NCI-H2196 treated with DMSO at 0.1 percent for 48 hours (cell line): ENCODE results near the gene DMAP1.

Source experiments
- DNase-seq: peaks from one replicate; lab custom pipeline; 2025; ENCODE audit not compliant: unreplicated experiment; lab: John Stamatoyannopoulos, UW

Gene DMAP1

DNA sequence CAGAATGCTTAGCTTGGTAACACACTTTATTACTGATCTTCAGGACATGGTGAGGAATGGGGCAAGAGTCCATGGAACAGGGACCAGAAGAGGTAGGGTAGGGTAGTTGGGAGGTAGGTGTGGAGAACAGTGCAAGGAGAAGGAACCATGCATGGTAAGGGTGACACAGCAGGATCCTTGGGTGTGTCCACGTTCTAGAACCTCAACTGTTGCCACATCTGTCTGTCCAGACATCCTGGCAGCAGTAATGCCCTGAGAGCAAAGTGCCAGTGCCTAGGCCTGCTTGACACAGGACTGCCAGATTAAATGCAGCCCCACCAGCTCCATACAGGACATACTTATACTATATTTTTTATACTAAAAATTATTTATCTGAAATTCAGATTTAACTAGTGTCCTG, 13.9 kb downstream of the DMAP1 start:
- no peak for DNase-seq

DNA sequence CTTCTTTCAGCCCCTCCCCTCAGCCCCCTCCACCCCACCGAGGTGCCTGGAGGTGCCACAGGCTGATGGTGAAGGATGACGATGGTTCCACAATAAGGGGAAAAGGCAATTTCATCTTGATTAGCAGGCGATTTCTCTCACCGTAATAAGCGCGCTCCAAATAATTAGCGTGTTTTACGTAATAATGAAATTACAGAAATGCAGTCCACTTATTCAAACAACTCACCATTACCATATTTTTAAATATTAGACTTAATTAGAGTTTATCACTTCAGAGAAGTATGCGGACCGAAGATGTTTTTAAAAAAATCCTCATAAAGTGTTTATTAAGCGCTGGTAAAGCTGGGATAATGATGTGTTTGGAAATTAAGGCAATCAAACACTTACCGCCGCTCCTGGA, 14.9 kb downstream of the DMAP1 start:
- no peak for DNase-seq

DNA sequence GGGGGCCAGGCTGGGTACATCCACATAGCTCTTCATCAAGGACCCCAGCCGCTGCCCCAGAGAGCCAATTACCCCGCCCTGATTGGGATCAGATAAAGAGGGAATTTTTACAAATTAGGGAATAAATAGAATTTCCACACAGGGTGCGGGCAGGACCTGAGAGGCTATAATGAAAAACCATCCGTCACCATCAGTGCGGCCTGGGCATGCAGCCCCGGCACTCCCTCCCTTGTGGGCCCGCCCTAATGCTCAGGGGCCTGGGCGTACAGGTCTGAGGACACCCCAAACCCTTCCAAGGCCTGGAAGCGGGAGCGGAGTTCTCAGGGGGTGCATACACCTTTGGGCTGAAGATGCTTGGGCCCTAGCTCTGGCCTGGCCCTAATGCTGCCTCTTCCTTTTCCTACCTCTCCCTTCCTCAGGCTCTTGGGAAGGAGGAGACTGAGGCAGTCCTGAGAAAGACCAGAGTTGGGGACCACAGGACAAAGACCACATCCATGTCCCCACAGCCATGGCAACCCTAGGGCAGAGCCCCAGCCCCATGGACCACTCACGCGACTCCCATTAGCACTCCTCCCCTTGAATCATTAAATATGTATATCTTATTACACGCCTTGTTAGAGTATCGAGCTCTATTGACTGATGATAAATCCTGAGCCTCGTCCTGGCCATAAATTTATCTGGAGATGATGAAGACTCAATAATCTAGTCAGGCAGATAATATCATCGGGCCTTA, 16.3 kb downstream of the DMAP1 start:
- no peak for DNase-seq

DNA sequence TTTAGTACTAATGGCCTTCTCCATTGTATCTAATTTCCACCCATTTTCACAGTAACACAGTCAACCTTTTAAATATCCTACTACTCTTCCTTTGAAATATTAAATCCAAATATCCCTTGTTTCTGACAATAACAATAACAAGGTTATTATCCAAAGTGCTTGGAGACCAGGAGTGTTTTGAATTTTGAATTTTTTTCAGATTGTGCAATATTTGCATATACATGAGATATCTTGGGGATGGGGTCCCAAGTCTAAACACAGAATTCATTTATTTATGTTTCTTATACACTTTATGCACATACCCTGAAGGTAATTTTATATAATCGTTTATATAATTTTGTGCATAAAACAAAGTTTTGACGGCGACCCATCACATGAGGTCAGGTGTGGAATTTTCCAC, 17.5 kb downstream of the DMAP1 start:
- DNase-seq = no peak

DNA sequence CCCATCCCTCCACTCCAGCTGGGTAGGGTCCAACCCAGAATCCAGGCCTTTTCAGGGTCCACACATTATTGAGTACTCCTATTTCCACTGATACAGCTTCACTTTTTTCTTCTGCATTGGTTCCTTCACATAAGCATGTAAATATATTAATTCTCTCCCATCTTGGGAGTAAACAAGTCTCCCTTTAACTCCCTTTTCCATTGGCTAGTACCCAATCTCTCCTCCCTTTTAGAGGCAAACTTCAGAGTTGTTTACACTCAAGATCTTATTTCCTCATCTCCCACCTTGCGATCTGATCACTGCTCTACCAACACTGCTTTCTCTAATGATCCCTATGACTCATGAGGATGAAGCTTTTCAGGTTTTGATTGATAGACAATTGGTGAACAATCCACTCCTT, 20.3 kb downstream of the DMAP1 start:
- no peak for DNase-seq

DNA sequence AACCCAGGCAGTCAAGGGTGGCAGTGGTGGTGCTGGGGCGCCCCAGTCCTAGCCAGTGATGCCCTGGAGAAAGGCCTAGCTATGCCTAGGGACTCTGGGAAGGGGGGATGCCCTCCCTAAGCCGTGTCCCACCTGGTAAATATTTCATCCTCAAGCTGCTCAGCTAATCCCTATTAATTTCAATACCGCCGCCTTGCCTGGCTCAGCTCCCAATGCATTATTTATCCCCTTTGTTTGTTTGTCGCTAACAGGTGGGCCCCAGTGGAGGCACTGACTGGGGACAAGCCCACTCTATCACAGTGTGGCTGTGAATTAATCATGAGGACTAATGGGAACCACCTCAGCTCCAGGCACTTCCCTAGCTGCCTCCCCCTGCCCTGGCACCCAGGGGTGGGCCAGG, 22.5 kb downstream of the DMAP1 start:
- DNase-seq = no peak

DNA sequence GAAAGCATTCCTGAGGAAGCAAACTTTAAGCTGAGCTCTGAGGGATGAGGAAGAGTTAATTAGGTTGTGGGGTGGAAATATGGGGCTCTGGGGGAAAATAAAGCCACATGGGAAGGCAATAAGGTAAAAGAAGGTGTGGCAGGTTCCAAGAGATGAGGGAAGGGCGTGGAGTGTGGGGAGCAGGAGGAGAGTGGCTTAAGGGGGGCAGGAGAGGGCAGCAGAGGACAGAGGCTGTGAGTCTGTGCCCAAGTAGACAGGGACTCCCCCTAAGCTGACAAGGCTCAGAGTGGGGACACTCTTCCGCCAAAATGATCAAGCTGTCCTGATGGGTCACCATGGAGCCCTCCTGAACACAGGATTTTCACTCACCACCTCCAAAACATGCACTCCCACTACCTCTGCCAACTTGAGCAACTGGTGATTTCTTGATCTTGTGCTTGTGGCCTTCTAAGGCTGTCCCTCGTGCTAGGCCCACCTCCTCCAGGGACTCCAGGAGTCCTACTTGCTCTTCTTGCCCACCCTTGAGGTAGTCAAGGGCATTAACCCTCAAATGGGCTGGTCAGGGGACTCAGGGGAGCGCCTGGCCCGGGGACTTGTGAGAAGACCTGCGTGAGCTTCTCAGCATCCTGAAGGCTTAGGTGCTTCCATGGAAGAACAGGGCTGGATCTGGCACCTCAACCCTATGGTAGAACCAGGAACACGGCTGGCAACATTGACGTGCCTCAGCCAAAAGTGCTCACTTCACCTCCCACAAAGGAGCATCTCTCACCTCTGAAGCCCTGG, 23.4 kb downstream of the DMAP1 start:
- DNase-seq = no peak

DNA sequence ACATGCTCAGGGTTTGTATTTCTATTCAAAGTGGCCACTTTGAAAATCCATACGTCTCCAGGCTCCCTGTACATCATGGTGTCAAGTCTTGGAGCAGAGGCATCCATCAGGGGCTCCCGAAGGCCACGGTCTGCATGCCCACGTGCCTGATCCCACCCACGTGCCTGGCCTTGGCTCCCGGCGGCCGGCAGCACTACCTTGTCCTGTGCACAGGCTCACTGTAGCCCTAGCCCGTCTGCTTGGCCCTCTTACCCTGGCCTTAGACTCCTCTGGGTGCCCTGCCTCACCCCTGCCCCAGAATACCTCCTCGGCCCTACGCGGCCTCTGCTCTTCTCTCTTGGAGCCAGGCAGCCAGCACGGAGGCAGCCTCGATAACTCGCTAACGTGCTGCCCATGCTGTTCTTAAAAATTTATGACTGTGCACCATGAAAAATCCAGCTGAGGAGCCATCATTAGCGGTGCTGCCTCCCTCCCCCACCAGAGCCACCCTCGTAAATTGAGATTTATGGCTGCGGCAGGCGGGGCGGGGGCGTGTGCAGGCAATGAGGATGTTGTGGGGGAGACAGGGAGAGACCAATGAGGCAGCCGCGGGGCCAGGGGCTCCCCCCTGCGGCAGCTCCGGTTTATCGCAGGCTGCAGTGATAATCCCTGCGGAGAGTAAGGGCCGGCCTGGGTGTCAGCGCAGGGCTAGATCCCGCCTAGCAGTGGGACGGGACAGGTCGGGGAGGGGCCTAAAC, 24.6 kb downstream of the DMAP1 start:
- no peak for DNase-seq

DNA sequence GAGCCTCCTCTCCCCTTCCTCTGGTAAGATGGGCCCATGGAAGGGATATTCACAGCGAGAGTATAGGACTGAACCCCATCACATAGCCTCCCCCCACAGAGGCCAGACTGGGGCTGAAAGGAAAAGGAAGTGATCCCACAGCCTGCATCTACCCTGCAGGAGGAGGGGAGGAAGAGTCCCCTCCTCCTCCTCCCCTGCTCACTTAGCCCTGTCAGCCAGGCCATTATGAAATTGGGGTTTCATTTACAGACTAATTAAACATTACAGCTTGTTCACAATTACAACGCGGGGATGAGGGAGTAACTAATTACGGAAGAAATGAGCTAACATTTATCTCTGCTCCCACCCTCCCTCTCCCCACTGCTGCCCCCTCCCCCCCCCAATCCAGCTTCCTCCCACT, 25.4 kb downstream of the DMAP1 start:
- DNase-seq = no peak

DNA sequence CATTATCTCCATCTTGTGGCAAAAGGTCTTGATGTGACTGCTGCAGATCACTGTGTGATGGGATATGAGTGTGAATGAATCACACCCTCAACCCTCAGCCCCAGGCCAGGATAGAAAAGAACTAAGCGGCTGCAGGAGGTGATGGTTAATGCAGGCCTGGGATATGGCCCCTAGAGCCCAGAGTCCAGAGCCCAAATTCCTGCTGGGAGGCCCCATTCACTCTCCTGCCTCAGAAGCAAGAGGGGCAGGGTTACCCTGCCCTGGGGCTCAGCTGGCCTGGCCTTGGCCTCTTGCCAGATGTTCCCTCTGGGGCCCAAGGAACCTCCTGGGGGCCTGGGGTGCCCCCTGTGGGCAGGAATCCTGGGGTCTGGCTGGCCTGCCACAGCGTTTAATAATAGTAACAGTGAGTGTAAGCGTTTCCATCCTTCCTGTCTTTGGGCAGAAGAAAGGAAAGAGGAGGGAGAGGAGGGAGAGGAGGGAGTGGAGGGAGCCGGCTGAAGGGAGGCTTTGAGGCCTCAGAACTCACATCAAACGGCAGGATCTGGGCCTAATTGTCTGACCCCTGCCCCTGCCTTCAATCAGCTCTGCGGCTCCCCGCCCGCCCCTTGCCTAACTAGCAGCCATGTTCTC, 26.2 kb downstream of the DMAP1 start:
- DNase-seq = no peak

DNA sequence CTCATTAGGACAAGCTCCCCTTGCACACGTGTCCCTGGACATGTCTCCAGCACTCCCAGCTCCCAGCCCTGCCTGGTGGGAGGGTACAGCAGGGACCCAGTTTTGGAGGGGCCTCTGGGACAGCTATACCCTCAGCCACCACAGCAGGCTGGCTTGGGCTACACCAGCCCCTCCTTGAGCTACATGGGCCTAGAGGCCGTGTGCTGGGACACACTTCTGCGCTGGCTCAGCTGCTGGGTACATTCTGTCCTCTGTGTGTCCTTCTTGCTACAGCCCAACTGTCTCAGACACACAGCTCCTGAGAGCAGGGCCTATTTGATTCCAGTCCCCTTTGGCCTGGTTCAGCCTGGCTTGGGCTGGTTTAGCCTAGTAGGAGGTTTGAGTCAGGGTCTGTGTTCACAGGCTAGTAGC, 26.7 kb downstream of the DMAP1 start:
- DNase-seq = no peak

DNA sequence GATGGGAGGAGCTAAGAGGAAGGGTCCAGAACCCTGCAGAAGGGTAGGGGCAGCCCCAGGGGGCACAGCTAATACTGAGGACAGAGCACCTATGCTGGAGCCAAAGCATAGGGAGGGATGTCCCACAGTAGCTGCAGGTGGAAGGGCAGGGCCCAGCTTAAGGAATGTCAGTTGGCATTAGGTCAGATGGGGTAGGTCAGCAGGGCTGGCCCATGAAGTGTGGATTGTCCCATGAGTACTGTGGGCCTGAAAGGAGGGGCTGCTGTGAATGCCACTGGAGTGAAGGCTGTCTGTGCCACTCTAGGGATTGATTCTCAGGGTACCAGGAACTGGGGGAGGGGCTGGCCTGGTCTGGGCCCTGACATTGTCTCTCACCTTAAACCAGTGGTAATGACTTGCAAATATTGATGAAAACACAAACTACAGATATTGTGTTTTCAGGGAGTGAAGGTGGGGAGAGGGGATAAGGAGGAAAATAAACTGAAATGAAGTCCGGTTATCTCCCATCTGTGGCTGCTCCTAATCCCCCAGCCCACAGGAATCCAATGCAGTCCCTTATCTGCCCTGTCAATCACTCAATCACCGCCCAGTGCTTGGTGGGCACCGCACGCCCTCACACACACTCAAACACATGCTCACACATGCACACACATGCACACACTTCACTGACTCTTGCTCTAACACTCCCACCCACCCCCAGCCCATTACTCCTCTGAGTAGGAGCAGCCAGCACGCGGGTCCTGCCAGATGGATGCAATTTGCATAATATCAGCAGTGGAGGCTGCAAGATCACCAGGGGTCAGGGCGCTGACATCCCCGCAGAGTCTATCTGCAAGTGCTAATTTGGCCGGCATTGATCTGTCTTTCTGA, 27.8 kb downstream of the DMAP1 start:
- DNase-seq = no peak

DNA sequence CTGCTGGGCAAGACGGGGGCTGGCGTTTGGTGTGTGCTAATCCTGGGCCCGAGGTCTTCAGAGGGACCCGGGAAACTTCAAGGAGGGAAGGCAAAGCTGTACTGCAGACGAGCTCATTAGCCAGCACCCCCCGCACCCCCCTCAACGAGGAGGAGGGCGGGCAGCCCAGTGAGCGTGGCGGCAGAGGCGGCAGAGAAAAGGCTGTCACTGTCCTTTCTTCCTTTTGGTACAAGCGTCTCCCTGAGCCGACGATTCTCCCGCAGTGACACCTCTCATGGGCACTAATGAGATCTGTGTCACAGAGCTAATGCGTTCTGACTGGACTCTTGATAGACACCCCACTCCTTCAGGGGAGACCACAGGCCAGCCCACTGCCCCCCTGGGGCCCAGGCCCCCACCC, 29.5 kb downstream of the DMAP1 start:
- DNase-seq = no peak

DNA sequence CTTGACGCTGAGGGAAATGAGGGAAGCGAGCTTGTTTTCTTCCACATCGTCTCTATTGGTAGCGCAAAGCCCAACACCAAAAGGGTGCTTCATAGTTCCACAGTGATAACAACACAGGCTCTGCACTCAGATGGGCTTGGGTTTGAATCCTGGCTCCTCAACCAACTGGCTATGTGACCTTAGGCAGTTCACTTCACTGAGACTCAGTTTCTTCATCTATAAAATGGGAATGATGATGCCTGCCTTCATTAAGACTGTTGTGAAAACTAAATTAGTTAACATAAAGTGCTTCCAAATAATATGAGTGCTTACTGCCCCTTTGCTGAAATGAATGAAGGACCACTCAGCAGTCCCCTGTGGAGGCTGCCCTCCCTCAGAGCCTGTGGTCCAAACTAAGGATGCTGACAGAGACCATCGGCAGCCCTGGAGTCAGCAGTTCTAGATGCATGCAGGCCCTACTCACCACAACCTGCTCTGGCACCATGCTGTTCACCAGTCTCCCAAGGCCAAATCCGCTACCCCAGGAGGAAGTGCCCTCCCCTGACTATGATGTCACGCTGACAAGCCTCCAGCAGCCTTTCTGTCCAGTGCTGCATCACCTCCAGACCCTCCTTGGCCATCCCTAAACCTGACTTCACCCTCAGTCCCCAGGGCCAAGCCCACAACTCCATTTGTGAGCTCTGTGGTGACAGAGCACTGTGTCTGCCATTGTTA, 30.7 kb downstream of the DMAP1 start:
- DNase-seq = no peak

DNA sequence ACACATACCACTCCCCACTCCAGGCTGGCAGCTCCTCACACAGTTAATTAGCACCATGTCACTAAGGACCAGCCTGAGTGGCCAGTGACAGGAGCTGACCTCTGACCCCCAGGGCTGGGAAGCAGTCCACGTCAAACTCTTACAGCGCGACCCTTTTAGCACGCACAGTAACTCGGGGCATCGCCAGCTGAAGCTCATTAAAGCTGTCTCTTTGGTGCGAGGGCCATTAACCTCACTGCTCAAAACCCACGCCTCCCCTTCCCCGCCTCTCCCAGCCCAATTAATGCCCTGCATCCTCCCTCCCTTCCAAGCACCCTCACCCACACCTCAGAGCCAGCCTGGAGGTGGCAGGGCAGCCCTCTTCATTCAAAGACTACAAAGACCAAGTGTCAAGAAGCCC, 31.7 kb downstream of the DMAP1 start:
- DNase-seq = no peak

DNA sequence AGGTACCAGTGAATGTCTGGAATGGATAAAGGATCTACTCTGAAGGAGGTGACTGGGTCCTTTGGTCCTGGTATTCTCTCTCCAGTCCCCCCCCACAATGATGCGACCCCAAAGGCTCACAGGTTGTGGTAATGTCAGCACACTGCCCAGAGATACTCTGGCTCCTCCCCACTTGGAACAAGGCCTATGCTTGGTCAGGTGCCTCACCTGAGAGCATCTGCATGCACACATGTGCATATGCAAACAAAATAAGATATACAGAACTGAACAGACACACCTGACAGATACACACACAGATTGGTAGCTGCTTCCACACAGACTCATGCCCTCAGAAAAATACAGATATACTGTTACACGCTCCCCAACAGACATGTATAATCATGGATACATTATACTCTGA, 33.5 kb downstream of the DMAP1 start:
- DNase-seq = no peak

DNA sequence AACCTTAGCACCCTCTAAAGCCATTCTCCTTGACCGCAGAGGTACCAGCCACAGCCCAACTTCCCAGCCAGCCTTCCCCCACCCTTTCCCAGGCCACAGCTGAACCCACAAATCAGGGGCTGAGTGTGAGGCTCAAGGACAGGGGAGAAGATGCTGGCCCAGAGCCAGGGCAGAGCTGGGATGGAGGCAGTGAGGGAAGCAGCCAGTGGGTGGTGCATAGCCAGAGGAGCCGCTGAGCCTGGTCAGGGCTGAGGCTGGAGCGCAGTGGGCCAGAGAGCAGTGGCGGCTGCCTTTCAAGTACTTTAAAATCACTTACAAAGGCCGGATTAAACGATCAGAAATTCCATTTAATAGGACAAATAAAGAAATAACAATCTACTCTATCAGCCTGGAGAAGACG, 36.3 kb downstream of the DMAP1 start:
- no peak for DNase-seq

DNA sequence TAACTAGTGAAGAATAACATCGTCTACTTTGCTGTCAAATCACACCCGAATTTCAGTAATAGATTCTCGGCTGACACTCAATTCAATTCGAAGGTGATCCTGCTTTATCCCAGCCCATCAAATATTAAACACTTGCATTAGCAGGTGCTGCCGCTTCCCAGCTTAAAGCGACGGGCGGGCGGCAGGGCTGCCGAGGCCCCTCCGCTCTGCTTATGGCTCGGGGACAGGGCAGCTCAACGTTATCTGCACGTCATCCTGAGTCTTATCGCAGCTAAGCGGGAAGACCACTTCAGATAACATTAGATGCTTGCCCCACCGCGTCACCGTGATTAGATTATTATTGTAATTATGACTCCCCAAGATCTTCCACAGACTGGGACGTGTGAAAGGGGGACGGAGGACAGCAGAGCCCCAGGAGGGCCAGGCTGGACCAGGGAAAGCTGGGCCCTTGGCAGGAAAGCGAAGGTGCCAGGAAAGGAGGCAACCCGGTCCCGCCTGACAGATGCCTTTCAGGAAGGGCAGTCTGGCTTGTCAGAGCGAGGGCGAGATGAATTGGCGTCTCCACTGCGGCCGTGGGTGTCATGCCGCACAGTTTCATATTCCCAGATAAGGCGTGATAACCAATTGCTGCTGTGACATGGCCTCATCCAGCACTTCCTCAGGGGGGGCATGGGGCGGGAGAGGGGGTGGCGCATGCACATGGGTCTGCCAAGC, 37.0 kb downstream of the DMAP1 start:
- DNase-seq = no peak

DNA sequence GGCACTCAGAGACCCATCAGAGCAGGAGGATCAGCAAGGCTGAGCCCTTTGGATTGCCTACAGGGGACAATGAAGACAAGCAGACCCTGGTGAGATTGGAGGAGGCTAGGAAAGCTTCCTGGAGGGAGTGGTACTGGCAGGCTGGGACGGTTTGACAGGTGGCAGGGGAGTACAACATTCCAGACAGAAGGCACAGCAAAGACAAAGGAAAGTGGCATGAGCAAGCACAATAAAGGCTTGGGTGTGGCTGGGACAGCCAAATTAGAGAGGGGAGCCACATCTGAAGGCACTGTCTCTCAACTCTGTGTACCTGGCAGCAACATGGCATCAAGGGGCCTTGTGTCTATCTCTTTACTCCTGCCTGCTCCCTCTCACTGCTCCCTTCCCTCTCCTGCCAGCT, 38.2 kb downstream of the DMAP1 start:
- DNase-seq = no peak
